Stimulated activated naive CD8-positive, alpha-beta T cell treated with anti-CD3 and anti-CD28 coated beads, Interleukin-15, amount 100 ng/mL, for 72 hours (primary cell): ENCODE results near the gene WDFY4.

ENCODE experiments used
- ATAC-seq: fragments of 150-1000 bp; cut with Tn5 transposase; 2 replicates; pipeline ENCODE4 v1.10.0; 2021; ENCODE audit warnings: mild to moderate bottlenecking, moderate library complexity
- DNase-seq, 2 donors: peaks; one replicate each; pipeline ENCODE4 v3.0.0; 2021 to 2022
- H3K27ac Mint-ChIP-seq, 2 donors: one replicate each; pipeline ENCODE4 v1.8.0; 2022; ENCODE audit warnings: mild to moderate bottlenecking in 2 of 2, mixed read lengths in 2 of 2, moderate library complexity in 2 of 2
- H3K27me3 Mint-ChIP-seq: one replicate; pipeline ENCODE4 v1.8.0; 2022; ENCODE audit warnings: mixed read lengths
- H3K4me1 Mint-ChIP-seq: one replicate; pipeline ENCODE4 v1.8.0; 2022; ENCODE audit warnings: mild to moderate bottlenecking, mixed read lengths
- H3K4me3 Mint-ChIP-seq, 2 donors: one replicate each; pipeline ENCODE4 v1.8.0; 2022; ENCODE audit warnings: mild to moderate bottlenecking in 2 of 2, mixed read lengths in 2 of 2, moderate library complexity in 1 of 2
- H3K9me3 Mint-ChIP-seq, 2 donors: one replicate each; pipeline ENCODE4 v1.8.0; 2022; ENCODE audit warnings: mixed read lengths in 2 of 2

Gene WDFY4

DNA sequence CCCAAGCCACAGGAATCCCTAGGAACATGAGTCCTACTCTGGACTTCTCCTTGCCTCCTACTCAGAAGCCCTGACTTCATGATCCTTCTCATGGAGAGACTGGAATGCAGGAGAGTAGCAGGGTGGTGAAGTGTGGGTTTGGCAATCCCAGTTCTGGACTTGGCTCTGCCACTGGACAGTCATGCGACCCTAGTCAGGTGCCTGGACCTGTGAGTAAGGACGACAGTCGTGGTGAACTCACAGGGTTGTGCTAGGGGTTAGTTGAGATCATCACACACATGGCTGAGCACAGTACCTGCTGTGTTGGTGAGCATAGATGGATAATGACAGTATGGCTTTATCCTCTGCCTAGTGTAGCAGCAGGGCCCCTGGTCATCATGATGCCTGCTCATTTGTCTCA, 137.0 kb downstream of the WDFY4 start:
- Mint-ChIP-seq H3K4me3 (no peak overlapping the region), H3K9me3 (no peaks in the 10 kb centered on the region), H3K27ac (no peak overlapping the region), H3K27me3 (peaks cover 11% of the 10 kb centered on the region), H3K4me1 (peaks cover 8% of the 10 kb centered on the region)
- DNase-seq (no peak), ATAC-seq (no peak)

DNA sequence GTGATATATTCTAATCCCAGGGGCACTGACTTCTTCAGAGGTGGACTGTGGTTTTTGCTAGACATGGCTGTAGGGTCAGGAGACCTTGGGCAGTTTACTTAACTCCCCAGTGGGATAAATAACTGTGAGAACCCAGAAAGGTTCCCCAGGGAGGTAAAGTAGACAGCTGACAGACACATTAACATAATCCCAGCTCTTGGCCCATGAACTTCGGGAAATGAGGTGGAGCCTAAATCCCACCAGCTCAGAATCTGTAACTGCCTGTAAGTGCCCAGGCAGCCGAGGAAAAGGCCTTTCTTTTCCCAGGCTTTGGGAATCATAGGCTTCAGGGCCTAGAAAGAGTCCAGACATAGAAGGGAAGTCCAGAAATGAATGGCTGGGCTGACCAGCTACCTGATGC, 149.0 kb downstream of the WDFY4 start:
- Mint-ChIP-seq H3K27ac (no peak overlapping the region), H3K27me3 (peaks cover 8% of the 10 kb centered on the region), H3K9me3 (peaks cover 0 to 10% of the 10 kb centered on the region in 2 donors), H3K4me3 (no peak overlapping the region), H3K4me1 (no peaks in the 10 kb centered on the region)
- no peak for DNase-seq
- no peak for ATAC-seq

DNA sequence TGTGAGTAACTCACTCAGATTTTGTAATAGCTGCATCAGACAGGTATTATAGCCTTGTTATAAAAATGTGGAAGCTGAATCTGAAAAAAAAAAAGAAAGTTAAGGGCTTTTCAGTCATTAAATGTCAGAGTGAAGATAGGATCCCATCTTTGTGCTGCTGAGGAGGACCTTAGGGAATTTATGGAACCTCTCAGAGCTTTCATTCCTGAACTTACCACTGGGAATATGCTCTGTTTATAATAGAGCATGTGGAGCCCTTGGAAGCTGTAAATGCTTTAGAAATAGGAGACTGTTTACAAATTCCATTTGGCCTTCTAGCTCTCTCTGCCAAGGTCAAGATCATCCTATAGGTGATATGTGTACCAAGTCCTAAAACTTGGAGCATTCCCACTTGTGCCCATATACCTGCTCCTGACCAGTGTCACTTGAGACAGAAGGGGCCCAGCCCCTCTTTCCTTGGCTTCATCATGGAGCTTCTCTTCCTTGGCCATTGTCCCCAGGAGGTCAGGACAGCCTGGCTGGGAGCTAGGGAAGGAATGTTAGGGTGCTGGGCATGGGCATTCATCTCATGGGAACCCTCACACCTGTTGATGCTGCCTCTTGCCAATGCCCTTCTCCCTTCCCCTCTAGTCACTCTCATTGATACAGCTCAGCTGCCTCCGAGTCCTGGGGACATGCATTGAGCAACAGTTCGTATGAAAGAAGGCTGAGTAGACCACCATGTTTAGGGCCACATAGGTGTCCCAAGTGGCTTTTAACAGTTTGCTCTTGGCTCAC, 149.7 kb downstream of the WDFY4 start:
- Mint-ChIP-seq H3K9me3 (peaks cover 0 to 10% of the 10 kb centered on the region in 2 donors), H3K4me3 (no peak overlapping the region), H3K4me1 (no peaks in the 10 kb centered on the region), H3K27me3 (peaks cover 8% of the 10 kb centered on the region), H3K27ac (no peak overlapping the region)
- no peak for DNase-seq
- ATAC-seq: no peak

DNA sequence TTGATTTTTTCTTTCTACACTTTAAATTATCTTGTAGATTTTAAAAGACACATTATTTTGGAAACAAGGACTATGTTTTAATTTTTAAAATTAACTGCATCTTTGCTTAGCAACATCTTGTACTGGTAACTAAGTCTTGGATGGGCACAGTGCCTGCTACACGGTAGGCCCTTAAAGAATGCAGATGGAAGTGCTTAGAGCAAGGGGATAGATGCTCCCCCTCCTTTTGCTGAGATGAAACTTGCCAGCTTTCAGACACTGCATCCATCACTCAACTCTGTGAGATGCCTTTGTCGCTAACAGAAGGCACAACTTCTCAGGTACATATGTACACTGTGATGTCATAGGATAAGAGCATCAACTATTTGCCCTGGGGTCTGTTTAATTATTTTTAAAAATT, 151.1 kb downstream of the WDFY4 start:
- Mint-ChIP-seq H3K4me1 (no peaks in the 10 kb centered on the region), H3K4me3 (no peak overlapping the region), H3K27ac (no peak overlapping the region), H3K9me3 (peaks cover 0 to 10% of the 10 kb centered on the region in 2 donors), H3K27me3 (peaks cover 8% of the 10 kb centered on the region)
- ATAC-seq: no peak
- DNase-seq: no peak

DNA sequence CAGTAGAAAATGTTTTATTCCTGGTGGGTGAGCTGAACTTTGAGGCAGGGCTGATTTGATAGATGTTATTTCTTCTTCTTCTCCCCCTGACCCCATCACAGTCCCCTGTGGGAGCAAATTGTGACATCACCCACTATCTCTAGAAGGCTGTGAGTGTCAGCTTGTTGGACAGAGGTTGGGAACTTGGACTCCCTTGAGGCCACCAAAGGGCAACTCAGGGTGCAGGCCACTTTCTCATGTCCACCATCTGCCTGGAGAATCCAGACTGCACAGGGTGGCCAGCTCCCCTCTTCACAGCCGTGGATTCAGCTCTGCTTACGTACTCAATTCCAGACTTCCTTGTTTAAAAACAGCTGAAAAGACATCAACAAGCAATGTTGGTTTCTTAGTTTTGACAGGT, 151.9 kb downstream of the WDFY4 start:
- no peaks in the 10 kb centered on the region for H3K4me1 Mint-ChIP-seq
- peaks cover 0 to 10% of the 10 kb centered on the region in 2 donors for H3K9me3 Mint-ChIP-seq
- H3K4me3 Mint-ChIP-seq: no peak overlapping the region
- ATAC-seq (no peak), DNase-seq (no peak)
- no peak overlapping the region for H3K27ac Mint-ChIP-seq
- peaks cover 8% of the 10 kb centered on the region for H3K27me3 Mint-ChIP-seq

DNA sequence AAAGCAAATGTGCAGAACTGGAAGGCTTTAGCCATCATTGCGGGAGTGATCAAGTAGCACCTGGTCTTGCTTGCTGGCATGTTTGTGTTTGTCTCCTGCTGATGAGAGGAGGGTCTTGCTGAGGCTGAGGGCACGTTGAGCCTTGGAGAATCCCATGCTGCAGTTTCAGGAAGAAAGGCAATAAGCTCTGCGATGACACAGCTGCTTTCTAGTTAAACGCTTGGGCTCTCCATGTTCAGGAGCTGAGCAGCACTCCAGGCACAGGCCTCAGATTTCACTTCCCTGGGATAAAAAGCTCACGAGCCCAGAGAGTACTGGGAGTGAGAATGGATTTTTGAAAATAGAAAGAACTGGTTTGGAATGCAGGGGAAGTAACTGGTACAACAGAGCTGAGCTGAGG, 154.2 kb downstream of the WDFY4 start:
- ATAC-seq (no peak), DNase-seq (no peak)
- Mint-ChIP-seq H3K4me3 (no peak overlapping the region), H3K27ac (no peak overlapping the region), H3K27me3 (peaks cover 8% of the 10 kb centered on the region), H3K4me1 (no peaks in the 10 kb centered on the region), H3K9me3 (no peaks in the 10 kb centered on the region)

DNA sequence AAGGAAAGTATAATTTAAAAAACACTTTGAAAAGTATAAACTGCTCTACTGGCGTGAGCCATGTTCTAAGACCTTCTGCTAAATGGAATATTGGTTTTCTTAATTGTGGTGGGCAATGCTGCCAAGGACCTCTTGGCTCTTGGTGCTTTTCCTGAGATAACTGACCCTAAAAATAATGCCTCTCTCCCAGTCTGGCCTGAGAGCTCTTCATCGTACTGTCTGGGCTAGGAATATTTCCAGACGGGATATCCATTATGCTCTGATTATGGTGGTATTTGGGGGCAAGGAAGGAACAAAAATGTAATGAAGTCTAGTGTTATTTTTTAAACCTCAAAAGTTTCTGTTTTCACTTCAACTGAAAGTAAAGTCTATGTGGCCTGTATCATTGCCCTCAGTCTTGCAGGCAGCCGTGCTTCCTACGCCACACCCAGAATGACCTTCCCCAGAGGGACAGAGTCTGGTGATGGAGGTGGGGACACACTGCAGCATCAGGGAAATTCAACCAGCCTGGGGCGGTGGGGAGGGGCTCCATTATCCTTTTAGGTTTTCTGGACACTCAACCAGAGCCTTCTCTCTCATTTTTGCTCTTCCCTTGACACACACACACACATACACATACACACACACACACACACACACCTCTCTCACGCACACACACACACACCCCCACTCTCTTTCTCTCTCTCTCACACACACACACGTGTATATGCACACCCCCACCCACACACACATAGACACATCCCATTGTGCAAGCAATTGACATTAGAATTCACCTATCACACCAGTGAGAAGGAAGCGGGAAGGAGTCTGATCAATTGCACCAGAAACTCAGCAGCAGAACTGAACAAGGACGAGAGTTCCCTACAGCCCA, 155.4 kb downstream of the WDFY4 start:
- no peak overlapping the region for H3K27ac Mint-ChIP-seq
- no peaks in the 10 kb centered on the region for H3K4me1 Mint-ChIP-seq
- H3K9me3 Mint-ChIP-seq: no peaks in the 10 kb centered on the region
- no peak for DNase-seq
- H3K4me3 Mint-ChIP-seq: no peak overlapping the region
- no peak for ATAC-seq
- H3K27me3 Mint-ChIP-seq: peaks cover 8% of the 10 kb centered on the region

DNA sequence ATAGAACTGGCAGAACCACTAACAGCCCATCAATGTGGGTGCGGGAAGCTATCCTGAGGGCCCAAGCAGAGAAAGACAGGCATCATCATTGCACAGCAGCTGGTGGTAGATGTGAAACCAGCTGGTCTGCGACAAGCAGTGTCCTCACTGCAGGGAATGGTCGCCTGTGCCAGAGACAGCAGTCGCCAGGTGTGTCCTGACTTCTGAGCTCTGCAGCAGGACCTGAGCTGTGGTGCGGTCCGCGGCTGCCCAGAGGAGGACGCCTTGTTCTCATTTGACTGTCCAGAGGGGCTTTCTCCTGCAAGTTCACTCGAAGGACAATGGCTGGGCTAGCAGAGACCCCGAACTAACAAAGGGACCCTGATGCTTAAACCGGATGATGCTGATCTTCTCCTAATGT, 157.6 kb downstream of the WDFY4 start:
- ATAC-seq: no peak
- DNase-seq: no peak
- no peak overlapping the region for H3K4me3 Mint-ChIP-seq
- no peak overlapping the region for H3K27ac Mint-ChIP-seq
- H3K4me1 Mint-ChIP-seq: no peaks in the 10 kb centered on the region
- peaks cover 5% of the 10 kb centered on the region for H3K27me3 Mint-ChIP-seq
- no peaks in the 10 kb centered on the region for H3K9me3 Mint-ChIP-seq

DNA sequence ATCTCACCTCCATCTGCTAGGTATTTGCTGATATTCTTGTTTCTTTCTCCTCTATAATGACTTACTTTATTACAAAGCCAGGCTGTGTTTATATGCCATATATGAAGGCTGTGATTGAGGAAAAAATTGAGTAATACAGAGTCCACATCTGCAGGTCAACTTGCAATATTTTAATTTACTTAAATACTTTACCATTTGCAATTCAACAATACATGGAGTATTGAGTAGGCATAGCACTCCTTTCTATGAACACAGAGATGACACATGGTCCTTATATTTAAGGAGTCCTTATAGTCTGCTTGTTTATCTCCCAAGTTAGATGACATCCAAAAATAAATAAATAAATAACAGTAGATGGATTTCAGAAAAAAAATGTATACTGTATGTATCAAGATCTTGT, 158.5 kb downstream of the WDFY4 start:
- no peak for ATAC-seq
- DNase-seq: no peak
- Mint-ChIP-seq H3K4me3 (no peak overlapping the region), H3K27ac (no peak overlapping the region), H3K4me1 (no peaks in the 10 kb centered on the region), H3K9me3 (no peaks in the 10 kb centered on the region), H3K27me3 (no peaks in the 10 kb centered on the region)

DNA sequence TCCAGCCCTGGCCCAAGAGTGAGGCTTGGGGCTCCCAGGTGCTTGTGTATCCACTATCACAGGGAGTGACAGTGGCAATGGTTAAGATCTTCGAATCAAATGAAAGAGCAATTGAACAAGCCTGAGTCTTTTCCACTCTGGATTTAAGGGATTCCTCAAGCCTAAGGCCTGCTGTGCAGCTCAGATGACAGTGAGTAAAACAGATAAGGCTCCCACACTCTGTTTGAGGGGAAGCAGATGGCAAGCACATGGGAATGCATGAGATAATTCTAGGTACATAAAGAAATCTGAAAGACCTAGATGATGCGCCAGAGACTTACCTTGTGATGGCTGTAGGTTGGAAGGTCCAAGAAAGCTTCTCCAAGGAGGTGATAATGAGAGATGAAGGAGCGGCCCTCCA, 159.9 kb downstream of the WDFY4 start:
- H3K27me3 Mint-ChIP-seq: no peaks in the 10 kb centered on the region
- no peaks in the 10 kb centered on the region for H3K9me3 Mint-ChIP-seq
- DNase-seq (no peak), ATAC-seq (no peak)
- no peaks in the 10 kb centered on the region for H3K4me1 Mint-ChIP-seq
- H3K4me3 Mint-ChIP-seq: no peak overlapping the region
- no peak overlapping the region for H3K27ac Mint-ChIP-seq

DNA sequence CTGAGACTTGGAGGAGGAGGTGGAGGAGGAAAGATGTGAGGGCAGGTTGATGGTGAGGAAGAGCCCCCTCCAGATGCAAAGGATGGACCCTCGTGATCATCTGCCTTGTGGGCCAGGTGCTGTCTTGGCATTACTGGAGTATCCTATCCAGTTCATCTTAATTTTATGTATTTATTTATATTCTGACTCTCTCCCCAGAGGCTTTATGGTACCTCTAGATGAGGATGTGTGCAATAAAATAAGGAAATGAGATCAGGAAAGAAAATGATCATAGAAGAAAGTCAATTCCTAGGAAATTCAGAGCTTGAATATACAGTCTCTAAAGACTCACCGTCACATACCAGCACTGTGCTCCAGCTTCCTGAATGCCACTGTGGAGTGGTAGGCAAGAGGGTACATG, 160.8 kb downstream of the WDFY4 start:
- no peaks in the 10 kb centered on the region for H3K4me1 Mint-ChIP-seq
- no peaks in the 10 kb centered on the region for H3K27me3 Mint-ChIP-seq
- no peak overlapping the region for H3K4me3 Mint-ChIP-seq

DNA sequence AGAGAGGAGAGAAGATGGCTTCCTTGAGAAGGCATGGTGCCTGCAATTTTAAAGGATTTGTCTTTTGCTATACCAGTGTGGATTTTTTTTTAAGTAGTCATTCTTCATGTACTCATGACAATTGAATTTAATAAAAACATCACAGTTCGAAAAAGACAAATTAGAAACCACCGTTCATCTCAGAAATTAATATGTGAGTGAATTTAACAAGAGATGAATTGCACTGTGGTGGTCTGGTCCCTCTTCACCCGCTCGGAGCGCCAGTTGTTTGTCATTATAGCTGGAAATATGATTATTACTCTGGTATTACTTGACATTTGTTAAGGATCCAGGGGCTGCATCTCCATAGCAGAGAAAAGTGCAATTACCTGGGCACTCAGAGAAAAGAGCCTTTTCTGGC, 163.0 kb downstream of the WDFY4 start:
- Mint-ChIP-seq H3K9me3 (no peaks in the 10 kb centered on the region), H3K4me1 (no peaks in the 10 kb centered on the region), H3K27ac (no peak overlapping the region), H3K4me3 (no peak overlapping the region), H3K27me3 (no peaks in the 10 kb centered on the region)
- DNase-seq: no peak
- ATAC-seq: no peak

More for the DNA sequence above, 160.8 kb downstream of the WDFY4 start:
- DNase-seq: no peak
- no peak overlapping the region for H3K27ac Mint-ChIP-seq
- H3K9me3 Mint-ChIP-seq: no peaks in the 10 kb centered on the region
- ATAC-seq: no peak

DNA sequence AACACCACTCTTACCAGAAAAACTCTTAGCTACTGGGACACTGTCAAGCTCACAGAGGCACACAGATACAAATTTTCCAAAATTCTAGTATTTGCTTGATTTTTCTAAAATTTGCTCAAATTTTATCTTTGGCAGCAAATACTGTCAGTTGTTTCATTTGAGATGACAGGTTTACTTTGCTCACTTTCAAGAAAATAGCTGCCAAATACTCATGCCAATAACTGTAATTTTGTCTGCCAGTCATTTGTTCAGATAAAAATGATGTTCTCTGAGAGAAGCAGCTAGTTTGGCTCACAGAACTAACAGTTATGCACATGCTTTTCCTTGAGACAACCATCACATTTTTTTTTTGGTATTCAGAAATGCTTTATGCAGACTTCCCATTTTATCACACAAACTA, 172.2 kb downstream of the WDFY4 start:
- no peaks in the 10 kb centered on the region for H3K27me3 Mint-ChIP-seq
- ATAC-seq: no peak
- no peaks in the 10 kb centered on the region for H3K9me3 Mint-ChIP-seq
- DNase-seq: no peak
- H3K4me1 Mint-ChIP-seq: no peaks in the 10 kb centered on the region
- H3K4me3 Mint-ChIP-seq: no peak overlapping the region
- no peak overlapping the region for H3K27ac Mint-ChIP-seq

DNA sequence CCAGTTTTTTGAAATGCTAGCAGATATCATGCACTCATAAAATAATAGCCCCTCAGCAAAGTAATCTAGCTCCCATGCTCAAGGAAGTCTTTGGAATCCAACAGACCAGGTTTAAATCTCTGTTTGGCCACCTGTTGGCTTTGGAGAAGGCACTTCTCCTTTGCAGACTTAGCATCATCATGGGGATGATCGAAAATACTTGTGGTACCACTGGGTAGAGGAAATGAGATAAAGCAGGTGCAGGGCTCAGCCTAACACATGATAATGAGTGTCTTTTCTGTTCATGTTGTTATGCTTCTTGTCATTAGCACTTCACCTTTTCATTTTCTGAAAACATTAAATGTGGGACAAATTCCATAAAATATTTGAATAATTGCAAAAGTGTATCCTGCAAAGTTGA, 187.6 kb downstream of the WDFY4 start:
- Mint-ChIP-seq H3K27ac (no peak overlapping the region), H3K4me1 (no peaks in the 10 kb centered on the region), H3K9me3 (no peaks in the 10 kb centered on the region), H3K27me3 (no peaks in the 10 kb centered on the region), H3K4me3 (no peak overlapping the region)
- DNase-seq: no peak
- ATAC-seq: no peak

DNA sequence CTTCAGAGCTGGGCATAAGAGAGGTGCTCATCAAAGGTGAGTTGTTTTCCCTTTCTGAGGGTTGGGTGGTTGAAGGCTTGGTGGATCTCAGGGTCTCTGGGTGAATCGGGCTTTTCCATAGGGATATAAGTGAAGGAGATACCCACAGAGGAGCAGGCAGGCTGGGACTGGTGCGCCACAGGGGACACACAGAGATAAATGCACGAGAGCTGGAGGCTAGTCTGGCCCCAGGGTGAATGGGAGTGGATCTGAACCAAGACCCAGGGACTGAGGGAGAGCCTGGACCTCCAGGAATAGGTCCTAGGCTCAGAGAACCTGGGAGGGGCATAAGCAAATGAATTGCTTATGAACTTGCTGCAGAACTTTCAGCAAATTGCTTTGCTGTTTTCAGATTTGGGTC, 193.4 kb downstream of the WDFY4 start:
- H3K4me1 Mint-ChIP-seq: no peaks in the 10 kb centered on the region
- peak overlapping the region in 1 of 2 donors; percentile 41 for H3K27ac Mint-ChIP-seq
- no peak overlapping the region for H3K4me3 Mint-ChIP-seq

DNA sequence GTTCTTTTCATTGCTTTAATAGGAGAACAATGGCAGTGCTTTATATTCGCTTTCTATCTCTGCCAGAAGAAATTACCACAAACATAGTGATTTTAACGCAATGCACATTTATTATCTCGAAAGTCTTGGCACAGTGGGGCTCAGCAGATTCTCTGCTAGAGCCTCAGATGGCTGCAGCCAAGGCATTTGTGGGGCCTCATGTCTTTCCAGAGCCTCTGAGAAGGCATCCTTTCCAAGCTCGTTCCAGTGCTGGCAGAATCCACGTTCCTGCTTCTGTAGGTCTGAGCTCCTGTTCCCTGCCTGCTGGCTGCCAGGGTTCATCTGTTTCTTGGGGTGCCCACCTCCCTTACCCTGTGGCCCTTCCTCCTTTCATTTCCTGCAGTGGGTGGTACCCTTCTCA, 194.8 kb downstream of the WDFY4 start:
- no peak overlapping the region for H3K4me3 Mint-ChIP-seq
- no peak overlapping the region for H3K27ac Mint-ChIP-seq
- no peaks in the 10 kb centered on the region for H3K27me3 Mint-ChIP-seq
- H3K9me3 Mint-ChIP-seq: no peaks in the 10 kb centered on the region
- DNase-seq (no peak), ATAC-seq (no peak)
- no peaks in the 10 kb centered on the region for H3K4me1 Mint-ChIP-seq

More for the DNA sequence above, 193.4 kb downstream of the WDFY4 start:
- Mint-ChIP-seq H3K27me3 (no peaks in the 10 kb centered on the region), H3K9me3 (no peaks in the 10 kb centered on the region)
- DNase-seq (no peak), ATAC-seq (no peak)
